ENCODE results near the gene NRP2.

- TF ChIP-seq CTCF (IDR thresholded peaks at IDR 0.05 in 2 of 3, conservative IDR thresholded peaks at IDR 0.05 in 1 of 3; ENCODE audit: borderline replicate concordance in 1 of 3, insufficient read depth in 1 of 3, low read depth in 2 of 3, low read length in 2 of 3) (no peak), TCF7L2 (IDR thresholded peaks at IDR 0.05; ENCODE audit: borderline replicate concordance, extremely low read depth, insufficient read depth, insufficient read length) (no peak), POLR2AphosphoS5 (IDR thresholded peaks at IDR 0.05; ENCODE audit: low read depth, low read length) (no peak), CEBPB (IDR thresholded peaks at IDR 0.05; ENCODE audit: low read depth) (no peak), EZH2 (IDR thresholded peaks at IDR 0.05) (no peak), SP1 (IDR thresholded peaks at IDR 0.05; ENCODE audit: low read depth) (no peak), SIN3A (IDR thresholded peaks at IDR 0.05; ENCODE audit: low read depth) (no peak), MAX (IDR thresholded peaks at IDR 0.05) (no peak), EZH2phosphoT487 (IDR thresholded peaks at IDR 0.05; ENCODE audit: borderline replicate concordance) (no peak), ZBTB33 (IDR thresholded peaks at IDR 0.05; ENCODE audit: extremely low read depth, insufficient replicate concordance, low read length) (no peak)
Measured at GRCh38 chr2:205662206-205662965, 19.9 kb upstream of the NRP2 start.

Measured in HCT116 (cell line).